Measurements from ENCODE around the gene LIN28B.

DNA sequence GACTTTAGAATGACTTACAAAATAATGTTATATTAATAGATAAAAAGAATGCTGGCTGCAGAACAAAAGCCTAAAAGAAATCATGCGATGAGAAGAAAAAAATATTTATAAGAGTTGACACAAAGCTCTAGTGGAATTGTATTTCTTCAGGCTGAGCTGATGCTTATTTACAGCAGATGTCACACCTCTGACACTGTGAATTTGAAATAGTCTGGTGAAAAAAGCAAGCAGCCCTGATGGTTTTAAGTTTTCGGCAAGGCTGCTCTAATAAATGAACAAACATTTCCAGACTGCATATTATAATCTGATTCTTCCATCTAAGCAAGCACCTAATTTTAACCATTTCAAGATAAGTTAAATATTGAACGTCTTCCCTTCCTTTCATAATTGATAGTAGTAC lies 109.9 kb downstream of the LIN28B start:
- TF ChIP-seq KDM1A (IDR thresholded peaks at IDR 0.05; ENCODE audit: low read depth), result no peak
- TF ChIP-seq, protein P1, sequence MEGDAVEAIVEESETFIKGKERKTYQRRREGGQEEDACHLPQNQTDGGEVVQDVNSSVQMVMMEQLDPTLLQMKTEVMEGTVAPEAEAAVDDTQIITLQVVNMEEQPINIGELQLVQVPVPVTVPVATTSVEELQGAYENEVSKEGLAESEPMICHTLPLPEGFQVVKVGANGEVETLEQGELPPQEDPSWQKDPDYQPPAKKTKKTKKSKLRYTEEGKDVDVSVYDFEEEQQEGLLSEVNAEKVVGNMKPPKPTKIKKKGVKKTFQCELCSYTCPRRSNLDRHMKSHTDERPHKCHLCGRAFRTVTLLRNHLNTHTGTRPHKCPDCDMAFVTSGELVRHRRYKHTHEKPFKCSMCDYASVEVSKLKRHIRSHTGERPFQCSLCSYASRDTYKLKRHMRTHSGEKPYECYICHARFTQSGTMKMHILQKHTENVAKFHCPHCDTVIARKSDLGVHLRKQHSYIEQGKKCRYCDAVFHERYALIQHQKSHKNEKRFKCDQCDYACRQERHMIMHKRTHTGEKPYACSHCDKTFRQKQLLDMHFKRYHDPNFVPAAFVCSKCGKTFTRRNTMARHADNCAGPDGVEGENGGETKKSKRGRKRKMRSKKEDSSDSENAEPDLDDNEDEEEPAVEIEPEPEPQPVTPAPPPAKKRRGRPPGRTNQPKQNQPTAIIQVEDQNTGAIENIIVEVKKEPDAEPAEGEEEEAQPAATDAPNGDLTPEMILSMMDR (IDR thresholded peaks at IDR 0.05), result no peak
